ENCODE results near the gene DUSP19. TPM values are rescaled to one million over a fixed set of nuclear protein-coding genes. Genes with fewer than 3 reads are reported as not detected.

Gene DUSP19
- total and polyA plus RNA-seq, 2 of the 4 experiments (the other 2 are of a cell fraction), result 0.86 to 1.4 TPM

GRCh38 chr2:183035954-183036669, 42.4 kb upstream of the DUSP19 start:
- Histone ChIP-seq H4K8ac (ENCODE audit: low read depth in 2 of 2, low read length in 2 of 2) (no peak overlapping the region), H2AK9ac (replicated peaks; ENCODE audit: low read depth, low read length, poor library complexity) (no peak overlapping the region), H3K79me1 (ENCODE audit: low read depth in 1 of 2, low read length in 2 of 2) (peaks cover 0 to 10% of the 10 kb centered on the region in 2 experiments; a peak in 2 of 4 replicates), H4K5ac (ENCODE audit: low read depth, low read length) (no peak overlapping the region), H2AFZ (replicated peaks; ENCODE audit: low read length, poor library complexity) (no peak overlapping the region), H3K9me1 (ENCODE audit: insufficient read depth, low read length) (0 out of 2 replicates have a peak, but pooled peaks cover 4% of the 10 kb centered on the region), H3K18ac (ENCODE audit: low read depth, low read length) (no peak overlapping the region), H3K27ac (ENCODE audit: insufficient read depth, low read length) (no peak overlapping the region), H3K4me3 (ENCODE audit: insufficient read depth, low read depth, low read length) (peak overlapping the region; percentile 97), H2AK5ac (ENCODE audit: low read depth, low read length) (no peak overlapping the region), H2BK120ac (ENCODE audit: low read depth, low read length) (no peak overlapping the region), H2BK20ac (ENCODE audit: low read depth, low read length) (no peak overlapping the region), H3K23ac (ENCODE audit: low read depth, low read length) (peak overlapping the region; percentile 74; the same call in 1 of the 2 replicates), H3K9ac (ENCODE audit: low read depth, low read length) (peak overlapping the region; percentile 57; the same call in 1 of the 2 replicates), H2BK15ac (ENCODE audit: low read depth, low read length) (no peak overlapping the region), H3K4me2 (ENCODE audit: low read depth, low read length) (peak overlapping the region; percentile 96), H3K4me1 (ENCODE audit: control insufficient read depth, insufficient read depth, low read length) (peaks cover 5% of the 10 kb centered on the region), H4K91ac (ENCODE audit: insufficient read depth, low read depth, low read length) (no peak overlapping the region), H4K20me1 (ENCODE audit: insufficient read depth, low read length) (peaks cover 51% of the 10 kb centered on the region), H3K56ac (ENCODE audit: extremely low read depth, insufficient read depth, low read length) (no peak overlapping the region), H3K27me3 (ENCODE audit: control insufficient read depth, insufficient read depth, low read length) (no peaks in the 10 kb centered on the region), H3K36me3 (ENCODE audit: control insufficient read depth, insufficient read depth, low read length) (no peaks in the 10 kb centered on the region), H3K9me3 (ENCODE audit: control insufficient read depth, insufficient read depth, low read length) (no peaks in the 10 kb centered on the region), H3K14ac (replicated peaks; ENCODE audit: low read depth, low read length) (peak overlapping the region; percentile 68; the same call in 1 of the 2 replicates), H3K4ac (ENCODE audit: low read depth, low read length) (no peak overlapping the region), H2BK5ac (ENCODE audit: low read depth, low read length, poor library complexity, severe bottlenecking) (peak overlapping the region; percentile 59)
- no CpG with 5 or more reads among the region's 2 CpGs for WGBS, 2 experiments (ENCODE audit: extremely low coverage in 2 of 2, insufficient read length in 1 of 2)
- ATAC-seq (ENCODE audit: low read depth), result no peak
- intact Hi-C loops (cut with micrococcal nuclease) (loop anchor here (5.0 to 10.0 kb wide), 2 partner anchors 86 to 441 kb away; partner anchors contain the start of gene NUP35), in situ Hi-C loops (cut with MboI; ENCODE audit: low sequenced_read_pairs) (no loop called here), dilution Hi-C loops (cut with HindIII; ENCODE audit: low sequenced_read_pairs, unreplicated experiment) (no loop called here)
- CTCF ChIA-PET, result no interaction called here
- no peak for DNase-seq
- BruUV-seq (replicated peaks), result TSS peak; percentile 19
- POLR2A ChIA-PET (ENCODE audit: unreplicated experiment), result no interaction called here
- TF ChIP-seq SMC3 (IDR thresholded peaks at IDR 0.05; ENCODE audit: low read depth, low read length), result no peak
- no peak for TF ChIP-seq ELK1 (IDR thresholded peaks at IDR 0.05; ENCODE audit: borderline replicate concordance, low read depth, low read length)
- TF ChIP-seq RCOR1 (IDR thresholded peaks at IDR 0.05; ENCODE audit: insufficient replicate concordance, low read length), result no peak
- no peak for TF ChIP-seq FOS (IDR thresholded peaks at IDR 0.05; ENCODE audit: low read depth, low read length)
- no peak for TF ChIP-seq RAD21 (IDR thresholded peaks at IDR 0.05; ENCODE audit: low read length)
- no peak for TF ChIP-seq POLR2A (IDR thresholded peaks at IDR 0.05; ENCODE audit: low read depth, low read length)
- TF ChIP-seq CHD1 (IDR thresholded peaks at IDR 0.05; ENCODE audit: low read depth, low read length), result no peak
- no peak for TF ChIP-seq MXI1 (IDR thresholded peaks at IDR 0.05; ENCODE audit: borderline replicate concordance, low read depth, low read length)
- TF ChIP-seq NFE2L2 (IDR thresholded peaks at IDR 0.05; ENCODE audit: low read depth, low read length), result no peak
- no peak for TF ChIP-seq CEBPB (IDR thresholded peaks at IDR 0.05; ENCODE audit: low read depth, low read length)
- TF ChIP-seq CTCF (conservative IDR thresholded peaks at IDR 0.05; ENCODE audit: low read depth, low read length), result no peak
- TF ChIP-seq, protein P1, sequence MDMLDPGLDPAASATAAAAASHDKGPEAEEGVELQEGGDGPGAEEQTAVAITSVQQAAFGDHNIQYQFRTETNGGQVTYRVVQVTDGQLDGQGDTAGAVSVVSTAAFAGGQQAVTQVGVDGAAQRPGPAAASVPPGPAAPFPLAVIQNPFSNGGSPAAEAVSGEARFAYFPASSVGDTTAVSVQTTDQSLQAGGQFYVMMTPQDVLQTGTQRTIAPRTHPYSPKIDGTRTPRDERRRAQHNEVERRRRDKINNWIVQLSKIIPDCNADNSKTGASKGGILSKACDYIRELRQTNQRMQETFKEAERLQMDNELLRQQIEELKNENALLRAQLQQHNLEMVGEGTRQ (IDR thresholded peaks at IDR 0.05; ENCODE audit: low read depth, low read length), result no peak
- TF ChIP-seq BHLHE40 (IDR thresholded peaks at IDR 0.05; ENCODE audit: low read depth, low read length), result no peak
- no peak for TF ChIP-seq RFX5 (IDR thresholded peaks at IDR 0.05; ENCODE audit: low read depth, low read length)
- TF ChIP-seq MAFK (IDR thresholded peaks at IDR 0.05; ENCODE audit: low read depth, low read length), result no peak
